Activated CD4-positive, alpha-beta T cell treated with anti-CD3 and anti-CD28 coated beads, Interleukin-2, amount 10 ng/mL, durations not matched to agents 7 days and 5 days (primary cell): ENCODE measurements around the gene LYVE1. TPM values are rescaled to one million over a fixed set of nuclear protein-coding genes. Genes with fewer than 3 reads are reported as not detected.

ENCODE experiments used
- CTCF ChIA-PET: fragments of 350-600 bp; sonication (Branson Sonifier 250); formaldehyde crosslinking; loops from one replicate; lab custom pipeline; 2021; ENCODE audit warnings: antibody characterized with exemption; lab: Charles Lee
- POLR2A ChIA-PET: fragments of 350-600 bp; sonication (Branson Sonifier 250); formaldehyde crosslinking; loops from one replicate; lab custom pipeline; 2021; ENCODE audit warnings: antibody characterized with exemption; lab: Charles Lee
- DNase-seq: peaks from one replicate; pipeline ENCODE4 v3.0.0-alpha.2; 2020
- H3K27ac Mint-ChIP-seq: one replicate; pipeline ENCODE4 v1.8.0; 2021; ENCODE audit warnings: mild to moderate bottlenecking, moderate library complexity, mixed read lengths
- H3K27me3 Mint-ChIP-seq: one replicate; pipeline ENCODE4 v1.8.0; 2021; ENCODE audit warnings: mixed read lengths
- H3K36me3 Mint-ChIP-seq: one replicate; pipeline ENCODE4 v1.8.0; 2021; ENCODE audit warnings: low read depth, mixed read lengths
- H3K4me1 Mint-ChIP-seq: one replicate; pipeline ENCODE4 v1.8.0; 2021; ENCODE audit warnings: mixed read lengths
- H3K4me3 Mint-ChIP-seq: one replicate; pipeline ENCODE4 v1.8.0; 2021; ENCODE audit warnings: mild to moderate bottlenecking, moderate library complexity, mixed read lengths
- H3K9me3 Mint-ChIP-seq: one replicate; pipeline ENCODE4 v1.8.0; 2021; ENCODE audit warnings: mixed read lengths
- total RNA-seq, 2 experiments: library from RNA; stranded (reverse); gene quantifications; one replicate each; pipeline ENCODE4 v1.2.3, GENCODE V29; 2021

LYVE1 gene
- total RNA-seq, 2 experiments from 2014 or later: not detected

- no peaks in the 10 kb centered on the region for H3K9me3 Mint-ChIP-seq
These were observed 39.2 kb downstream of the LYVE1 start for GRCh38 chr11:10529279-10529678.

GRCh38 chr11:10528121-10528520 lies 40.3 kb downstream of the LYVE1 start:
- Mint-ChIP-seq H3K9me3 (no peaks in the 10 kb centered on the region), H3K4me3 (no peak overlapping the region), H3K27me3 (no peaks in the 10 kb centered on the region), H3K27ac (no peak overlapping the region), H3K36me3 (peaks cover 27% of the 10 kb centered on the region), H3K4me1 (peaks cover 13% of the 10 kb centered on the region)
- CTCF ChIA-PET: interaction anchor here (0.7 to 1.5 kb wide), 3 partner anchors 9 to 13 kb away, joined by 3 to 6 read pairs (median 3); partner anchors contain the start of gene RNF141
- POLR2A ChIA-PET: interaction anchor here (0.6 kb wide), 1 partner anchor 1180 kb away, joined by 6 read pairs; no protein-coding TSS in a partner anchor
- no peak for DNase-seq

More at GRCh38 chr11:10529279-10529678, 39.2 kb downstream of the LYVE1 start:
- no peak for DNase-seq
- Mint-ChIP-seq H3K36me3 (peaks cover 24% of the 10 kb centered on the region), H3K27ac (no peak overlapping the region), H3K27me3 (no peaks in the 10 kb centered on the region), H3K4me1 (peaks cover 13% of the 10 kb centered on the region), H3K4me3 (no peak overlapping the region)
- POLR2A ChIA-PET: no interaction called here
- CTCF ChIA-PET: interaction anchor here (1.5 kb wide), 1 partner anchor 12 kb away, joined by 6 read pairs; the partner anchor contains the start of gene RNF141

- POLR2A ChIA-PET: no interaction called here
- CTCF ChIA-PET: interaction anchor here (0.6 to 1.5 kb wide), 5 partner anchors 8 to 102 kb away, joined by 3 to 6 read pairs (median 3); partner anchors contain the start of gene RNF141
- no peak for DNase-seq
- H3K36me3 Mint-ChIP-seq: peaks cover 27% of the 10 kb centered on the region
- H3K4me3 Mint-ChIP-seq: no peak overlapping the region
- H3K27ac Mint-ChIP-seq: no peak overlapping the region
- no peaks in the 10 kb centered on the region for H3K9me3 Mint-ChIP-seq
- peaks cover 13% of the 10 kb centered on the region for H3K4me1 Mint-ChIP-seq
- H3K27me3 Mint-ChIP-seq: no peaks in the 10 kb centered on the region
These were observed 41.2 kb downstream of the LYVE1 start for GRCh38 chr11:10526974-10527918.

GRCh38 chr11:10524471-10524870 lies 44.0 kb downstream of the LYVE1 start:
- no peak overlapping the region for H3K27ac Mint-ChIP-seq

GRCh38 chr11:10522921-10523320 lies 45.5 kb downstream of the LYVE1 start:
- H3K4me3 Mint-ChIP-seq: no peak overlapping the region
- H3K27ac Mint-ChIP-seq: no peak overlapping the region
- no peaks in the 10 kb centered on the region for H3K27me3 Mint-ChIP-seq
- H3K9me3 Mint-ChIP-seq: no peaks in the 10 kb centered on the region
- ChIA-PET POLR2A (no interaction called here), CTCF (interaction anchor here (1.1 kb wide), 2 partner anchors 8 to 18 kb away, joined by 3 read pairs; partner anchors contain the start of gene RNF141)
- peaks cover 28% of the 10 kb centered on the region for H3K36me3 Mint-ChIP-seq
- DNase-seq: no peak
- H3K4me1 Mint-ChIP-seq: peaks cover 13% of the 10 kb centered on the region

More at GRCh38 chr11:10524471-10524870, 44.0 kb downstream of the LYVE1 start:
- DNase-seq: no peak
- no peak overlapping the region for H3K4me3 Mint-ChIP-seq
- ChIA-PET POLR2A (no interaction called here), CTCF (no interaction called here)
- H3K4me1 Mint-ChIP-seq: peaks cover 13% of the 10 kb centered on the region
- no peaks in the 10 kb centered on the region for H3K9me3 Mint-ChIP-seq
- H3K36me3 Mint-ChIP-seq: peaks cover 32% of the 10 kb centered on the region
- no peaks in the 10 kb centered on the region for H3K27me3 Mint-ChIP-seq

- no peaks in the 10 kb centered on the region for H3K27me3 Mint-ChIP-seq
- CTCF ChIA-PET: no interaction called here
- no peak overlapping the region for H3K4me3 Mint-ChIP-seq
- H3K36me3 Mint-ChIP-seq: peaks cover 26% of the 10 kb centered on the region
- no peaks in the 10 kb centered on the region for H3K9me3 Mint-ChIP-seq
- DNase-seq: no peak
- H3K27ac Mint-ChIP-seq: no peak overlapping the region
- peaks cover 9% of the 10 kb centered on the region for H3K4me1 Mint-ChIP-seq
- POLR2A ChIA-PET: no interaction called here
These were observed 46.2 kb downstream of the LYVE1 start for GRCh38 chr11:10522276-10522675.

- no peak overlapping the region for H3K4me3 Mint-ChIP-seq
- H3K36me3 Mint-ChIP-seq: peaks cover 26% of the 10 kb centered on the region
- H3K9me3 Mint-ChIP-seq: no peaks in the 10 kb centered on the region
- no peaks in the 10 kb centered on the region for H3K27me3 Mint-ChIP-seq
- H3K4me1 Mint-ChIP-seq: no peaks in the 10 kb centered on the region
- H3K27ac Mint-ChIP-seq: no peak overlapping the region
- DNase-seq: no peak
- CTCF ChIA-PET: interaction anchor here (0.6 to 2.9 kb wide), 4 partner anchors 10 to 1376 kb away, joined by 3 to 9 read pairs (median 6); partner anchors contain the start of gene RNF141
- POLR2A ChIA-PET: no interaction called here
These were observed 47.9 kb downstream of the LYVE1 start for GRCh38 chr11:10520562-10520961.

- CTCF ChIA-PET: interaction anchor here (1.1 to 2.9 kb wide), 2 partner anchors 9 to 22 kb away, joined by 3 to 9 read pairs; partner anchors contain the start of gene RNF141
- Mint-ChIP-seq H3K27me3 (no peaks in the 10 kb centered on the region), H3K36me3 (peaks cover 23% of the 10 kb centered on the region), H3K9me3 (no peaks in the 10 kb centered on the region), H3K4me3 (no peak overlapping the region), H3K4me1 (no peaks in the 10 kb centered on the region), H3K27ac (no peak overlapping the region)
- POLR2A ChIA-PET: no interaction called here
- no peak for DNase-seq
These were observed 48.8 kb downstream of the LYVE1 start for GRCh38 chr11:10519630-10520029.

GRCh38 chr11:10518891-10519290 lies 49.6 kb downstream of the LYVE1 start:
- Mint-ChIP-seq H3K36me3 (peaks cover 20% of the 10 kb centered on the region), H3K9me3 (no peaks in the 10 kb centered on the region), H3K4me1 (no peaks in the 10 kb centered on the region), H3K4me3 (no peak overlapping the region), H3K27me3 (no peaks in the 10 kb centered on the region), H3K27ac (no peak overlapping the region)
- ChIA-PET POLR2A (no interaction called here), CTCF (interaction anchor here (1.1 to 2.9 kb wide), 2 partner anchors 9 to 22 kb away, joined by 3 to 9 read pairs; partner anchors contain the start of gene RNF141)
- DNase-seq: no peak

GRCh38 chr11:10518123-10518522 lies 50.3 kb downstream of the LYVE1 start:
- DNase-seq: no peak
- Mint-ChIP-seq H3K27ac (no peak overlapping the region), H3K36me3 (peaks cover 19% of the 10 kb centered on the region), H3K27me3 (no peaks in the 10 kb centered on the region), H3K4me1 (peaks cover 2% of the 10 kb centered on the region), H3K4me3 (no peak overlapping the region), H3K9me3 (no peaks in the 10 kb centered on the region)
- CTCF ChIA-PET: interaction anchor here (2.9 kb wide), 1 partner anchor 23 kb away, joined by 9 read pairs; the partner anchor contains the start of gene RNF141
- POLR2A ChIA-PET: interaction anchor here (0.7 kb wide), 1 partner anchor 16 kb away, joined by 4 read pairs; no protein-coding TSS in a partner anchor

GRCh38 chr11:10515418-10515817 lies 53.0 kb downstream of the LYVE1 start:
- Mint-ChIP-seq H3K36me3 (peaks cover 13% of the 10 kb centered on the region), H3K4me3 (no peak overlapping the region), H3K27me3 (no peaks in the 10 kb centered on the region), H3K4me1 (peaks cover 7% of the 10 kb centered on the region), H3K9me3 (no peaks in the 10 kb centered on the region), H3K27ac (no peak overlapping the region)
- POLR2A ChIA-PET: no interaction called here
- no peak for DNase-seq
- CTCF ChIA-PET: no interaction called here

GRCh38 chr11:10514709-10515108 lies 53.8 kb downstream of the LYVE1 start:
- Mint-ChIP-seq H3K9me3 (no peaks in the 10 kb centered on the region), H3K27ac (no peak overlapping the region), H3K4me1 (peaks cover 7% of the 10 kb centered on the region), H3K4me3 (no peak overlapping the region), H3K27me3 (no peaks in the 10 kb centered on the region), H3K36me3 (peaks cover 12% of the 10 kb centered on the region)
- no peak for DNase-seq
- POLR2A ChIA-PET: no interaction called here
- CTCF ChIA-PET: no interaction called here

GRCh38 chr11:10514202-10514601 lies 54.3 kb downstream of the LYVE1 start:
- ChIA-PET CTCF (no interaction called here), POLR2A (no interaction called here)
- no peak for DNase-seq
- Mint-ChIP-seq H3K4me3 (no peak overlapping the region), H3K36me3 (peaks cover 10% of the 10 kb centered on the region), H3K9me3 (no peaks in the 10 kb centered on the region), H3K27ac (no peak overlapping the region), H3K27me3 (no peaks in the 10 kb centered on the region), H3K4me1 (peaks cover 7% of the 10 kb centered on the region)
